ENCODE measurements around the gene TSEN2.

DNA sequence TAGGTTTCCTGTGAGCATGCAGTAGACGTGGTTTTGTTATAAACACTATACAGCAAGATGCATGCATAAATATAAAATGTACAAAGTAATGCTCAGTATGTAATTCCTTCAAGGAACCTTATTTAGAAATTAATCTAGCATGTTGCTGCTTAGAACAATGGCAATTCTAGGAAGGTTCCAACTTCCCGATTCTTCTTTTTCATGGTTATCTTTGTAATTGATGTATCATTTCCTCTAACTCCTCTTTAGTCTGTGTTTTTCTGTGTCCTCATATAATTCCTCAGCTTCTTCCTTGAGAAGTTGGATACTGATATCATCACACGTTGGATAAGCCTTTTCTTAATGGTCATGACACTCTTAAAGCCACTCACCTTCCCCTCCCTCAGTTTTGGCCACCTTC is 3.5 kb downstream of the TSEN2 start:
- TF ChIP-seq, protein P1, sequence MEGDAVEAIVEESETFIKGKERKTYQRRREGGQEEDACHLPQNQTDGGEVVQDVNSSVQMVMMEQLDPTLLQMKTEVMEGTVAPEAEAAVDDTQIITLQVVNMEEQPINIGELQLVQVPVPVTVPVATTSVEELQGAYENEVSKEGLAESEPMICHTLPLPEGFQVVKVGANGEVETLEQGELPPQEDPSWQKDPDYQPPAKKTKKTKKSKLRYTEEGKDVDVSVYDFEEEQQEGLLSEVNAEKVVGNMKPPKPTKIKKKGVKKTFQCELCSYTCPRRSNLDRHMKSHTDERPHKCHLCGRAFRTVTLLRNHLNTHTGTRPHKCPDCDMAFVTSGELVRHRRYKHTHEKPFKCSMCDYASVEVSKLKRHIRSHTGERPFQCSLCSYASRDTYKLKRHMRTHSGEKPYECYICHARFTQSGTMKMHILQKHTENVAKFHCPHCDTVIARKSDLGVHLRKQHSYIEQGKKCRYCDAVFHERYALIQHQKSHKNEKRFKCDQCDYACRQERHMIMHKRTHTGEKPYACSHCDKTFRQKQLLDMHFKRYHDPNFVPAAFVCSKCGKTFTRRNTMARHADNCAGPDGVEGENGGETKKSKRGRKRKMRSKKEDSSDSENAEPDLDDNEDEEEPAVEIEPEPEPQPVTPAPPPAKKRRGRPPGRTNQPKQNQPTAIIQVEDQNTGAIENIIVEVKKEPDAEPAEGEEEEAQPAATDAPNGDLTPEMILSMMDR (IDR thresholded peaks at IDR 0.05): no peak
- no peak for TF ChIP-seq POLR2A (IDR thresholded peaks at IDR 0.05)
